ENCODE measurements around the gene NOTCH4. TPM values are rescaled to one million over a fixed set of nuclear protein-coding genes. Genes with fewer than 3 reads are reported as not detected.

NOTCH4 gene
- total and polyA plus RNA-seq, 9 of the 15 experiments (the other 6 are each of a cell fraction or from before 2014, with no cell fraction given), result 0.24 to 4.3 (median 1.7) TPM

GRCh38 chr6:32153564-32154513 is 70.0 kb downstream of the NOTCH4 start, which contains the start of gene PPT2 (continued):
- TF ChIP-seq NRF1 (conservative IDR thresholded peaks at IDR 0.05 in 1 of 2, IDR thresholded peaks at IDR 0.05 in 1 of 2) (peak; percentile 56 to 59), TAF9B (IDR thresholded peaks at IDR 0.05; ENCODE audit: partially characterized antibody) (peak; percentile 59), CXXC5 (CRISPR knock-in tag; IDR thresholded peaks at IDR 0.05) (peak; percentile 89), ZNF583 (CRISPR knock-in tag; IDR thresholded peaks at IDR 0.05) (peak; percentile 18; the same call in 1 of the 2 replicates), FUS (optimal IDR thresholded peaks at IDR 0.05; ENCODE audit: low read depth, low read length) (no peak), CBX1 (IDR thresholded peaks at IDR 0.05; ENCODE audit: low read depth) (no peak), SNRNP70 (optimal IDR thresholded peaks at IDR 0.05; ENCODE audit: low read depth, low read length) (no peak), ATF7 (IDR thresholded peaks at IDR 0.05) (peak; percentile 99), DMBX1 (CRISPR knock-in tag; IDR thresholded peaks at IDR 0.05; ENCODE audit: borderline replicate concordance) (no peak), ETV1 (tag; conservative IDR thresholded peaks at IDR 0.05; ENCODE audit: low read depth) (peak; percentile 92), MXD1 (CRISPR knock-in tag; IDR thresholded peaks at IDR 0.05; ENCODE audit: borderline replicate concordance, poor library complexity, severe bottlenecking) (no peak), LCOR (CRISPR knock-in tag; IDR thresholded peaks at IDR 0.05) (peak; percentile 78), STAG1 (CRISPR knock-in tag; IDR thresholded peaks at IDR 0.05; ENCODE audit: borderline replicate concordance) (no peak), POLR2G (IDR thresholded peaks at IDR 0.05; ENCODE audit: low read depth, low read length) (peak; percentile 67; the same call in 1 of the 2 replicates), SAP30 (IDR thresholded peaks at IDR 0.05; ENCODE audit: borderline replicate concordance, insufficient read depth, low read depth, low read length, poor library complexity, severe bottlenecking) (no peak), POLR2H (tag; IDR thresholded peaks at IDR 0.05; ENCODE audit: low read depth) (no peak), ZNF133 (CRISPR knock-in tag; IDR thresholded peaks at IDR 0.05) (no peak), EGR1 (conservative IDR thresholded peaks at IDR 0.05) (no peak), AFF1 (IDR thresholded peaks at IDR 0.05; ENCODE audit: low read depth in 1 of 2, partially characterized antibody in 2 of 2) (peak in 1 of 2 experiments; percentile 16), ZNF175 (CRISPR knock-in tag; IDR thresholded peaks at IDR 0.05; ENCODE audit: low read depth) (peak; percentile 60; the same call in 1 of the 2 replicates), TBP (optimal IDR thresholded peaks at IDR 0.05; ENCODE audit: low read depth, low read length) (peak; percentile 71), BCL6 (CRISPR knock-in tag; IDR thresholded peaks at IDR 0.05) (no peak), POLR2AphosphoS2 (IDR thresholded peaks at IDR 0.05; ENCODE audit: low read length) (peak; percentile 11; the same call in 1 of the 2 replicates)

Measured in K562 (cell line).